Stomach smooth muscle (tissue), 2 donors: ENCODE data around the gene EIF4ENIF1.
"Not testable (repeated sequence)": the region's sequence is repeated elsewhere in the genome, so short reads cannot be mapped to it uniquely, and the experiment has no call there.

Experiments
- H3K27ac ChIP-seq: one replicate; pipeline ENCODE4 v1.7.0; 2013; ENCODE audit warnings: mild to moderate bottlenecking, low read length, inconsistent platforms
- H3K27me3 ChIP-seq, 2 donors: one replicate each; pipeline ENCODE4 v1.7.0; 2013; ENCODE audit warnings: low read length in 2 of 2; ENCODE audit not compliant: insufficient read depth in 2 of 2, control insufficient read depth in 1 of 2
- H3K36me3 ChIP-seq, 2 donors: one replicate each; pipeline ENCODE4 v1.7.0; 2013; ENCODE audit warnings: low read length in 2 of 2; ENCODE audit not compliant: control insufficient read depth in 2 of 2, insufficient read depth in 2 of 2
- H3K4me1 ChIP-seq: one replicate; pipeline ENCODE4 v1.7.0; 2013; ENCODE audit warnings: low read length; ENCODE audit not compliant: control insufficient read depth, insufficient read depth
- H3K4me3 ChIP-seq, 2 donors: one replicate each; pipeline ENCODE4 v1.7.0; 2013; ENCODE audit warnings: low read length in 2 of 2
- H3K9ac ChIP-seq, 2 donors: one replicate each; pipeline ENCODE4 v1.7.0; 2013; ENCODE audit warnings: low read length in 2 of 2, mild to moderate bottlenecking in 1 of 2
- H3K9me3 ChIP-seq, 2 donors: one replicate each; pipeline ENCODE4 v1.7.0; 2013; ENCODE audit warnings: low read length in 2 of 2; ENCODE audit not compliant: control insufficient read depth in 2 of 2
- donor health status: healthy.
- donor health status: Pancreatic carcinoma.

EIF4ENIF1 gene

GRCh38 chr22:31443516-31443915 is 46.1 kb downstream of the EIF4ENIF1 start:
- H3K4me1 ChIP-seq: no peaks in the 10 kb centered on the region
- no peaks in the 10 kb centered on the region for H3K27me3 ChIP-seq
- peaks cover 60 to 73% of the 10 kb centered on the region in 2 donors for H3K36me3 ChIP-seq
- no peak overlapping the region for H3K4me3 ChIP-seq
- no peaks in the 10 kb centered on the region for H3K9me3 ChIP-seq
- no peak overlapping the region for H3K9ac ChIP-seq
- H3K27ac ChIP-seq: no peak overlapping the region

GRCh38 chr22:31442768-31443489 is 46.7 kb downstream of the EIF4ENIF1 start:
- H3K4me1 ChIP-seq: no peaks in the 10 kb centered on the region
- no peak overlapping the region for H3K27ac ChIP-seq
- H3K9me3 ChIP-seq: no peaks in the 10 kb centered on the region
- no peaks in the 10 kb centered on the region for H3K27me3 ChIP-seq
- H3K9ac ChIP-seq: no peak overlapping the region
- peaks cover 63 to 69% of the 10 kb centered on the region in 2 donors for H3K36me3 ChIP-seq
- no peak overlapping the region for H3K4me3 ChIP-seq

- H3K4me1 ChIP-seq: no peaks in the 10 kb centered on the region
- H3K9ac ChIP-seq: no peak overlapping the region
- H3K27ac ChIP-seq: no peak overlapping the region
- H3K27me3 ChIP-seq: no peaks in the 10 kb centered on the region
- H3K4me3 ChIP-seq: no peak overlapping the region
- peaks cover 68 to 76% of the 10 kb centered on the region in 2 donors for H3K36me3 ChIP-seq
- no peaks in the 10 kb centered on the region for H3K9me3 ChIP-seq
These were observed 48.0 kb downstream of the EIF4ENIF1 start for GRCh38 chr22:31441652-31442051.

GRCh38 chr22:31440681-31441080 is 49.0 kb downstream of the EIF4ENIF1 start:
- Histone ChIP-seq H3K27ac (no peak overlapping the region), H3K4me3 (no peak overlapping the region), H3K9me3 (no peaks in the 10 kb centered on the region), H3K9ac (no peak overlapping the region), H3K4me1 (no peaks in the 10 kb centered on the region), H3K36me3 (peaks cover 76 to 80% of the 10 kb centered on the region in 2 donors), H3K27me3 (no peaks in the 10 kb centered on the region)

- Histone ChIP-seq H3K9me3 (no peaks in the 10 kb centered on the region), H3K27me3 (no peaks in the 10 kb centered on the region), H3K4me3 (no peak overlapping the region), H3K36me3 (peaks cover 77 to 83% of the 10 kb centered on the region in 2 donors), H3K27ac (no peak overlapping the region), H3K9ac (no peak overlapping the region), H3K4me1 (no peaks in the 10 kb centered on the region)
These were observed 49.8 kb downstream of the EIF4ENIF1 start for GRCh38 chr22:31439808-31440207.

- no peaks in the 10 kb centered on the region for H3K27me3 ChIP-seq
- H3K9me3 ChIP-seq: no peaks in the 10 kb centered on the region
- no peak overlapping the region for H3K9ac ChIP-seq
- no peaks in the 10 kb centered on the region for H3K4me1 ChIP-seq
- no peak overlapping the region for H3K4me3 ChIP-seq
- no peak overlapping the region for H3K27ac ChIP-seq
- H3K36me3 ChIP-seq: peaks cover 64 to 68% of the 10 kb centered on the region in 2 donors
These were observed 53.5 kb downstream of the EIF4ENIF1 start for GRCh38 chr22:31436132-31436531.

GRCh38 chr22:31431950-31432349 is 57.7 kb downstream of the EIF4ENIF1 start:
- H3K27me3 ChIP-seq: no peaks in the 10 kb centered on the region
- H3K9me3 ChIP-seq: no peaks in the 10 kb centered on the region
- H3K27ac ChIP-seq: no peak overlapping the region
- H3K36me3 ChIP-seq: peaks cover 46 to 56% of the 10 kb centered on the region in 2 donors
- H3K4me3 ChIP-seq: no peak overlapping the region
- no peaks in the 10 kb centered on the region for H3K4me1 ChIP-seq
- H3K9ac ChIP-seq: no peak overlapping the region

- Histone ChIP-seq H3K9me3 (no peaks in the 10 kb centered on the region), H3K9ac (no peak overlapping the region), H3K27me3 (no peaks in the 10 kb centered on the region), H3K4me1 (no peaks in the 10 kb centered on the region), H3K36me3 (peaks cover 48 to 57% of the 10 kb centered on the region in 2 donors), H3K27ac (no peak overlapping the region), H3K4me3 (no peak overlapping the region)
These were observed 64.2 kb downstream of the EIF4ENIF1 start for GRCh38 chr22:31425331-31426050.

GRCh38 chr22:31402350-31402749 is 87.3 kb downstream of the EIF4ENIF1 start:
- not testable (repeated sequence) for H3K4me3 ChIP-seq, H3K27ac ChIP-seq, H3K27me3 ChIP-seq, H3K9me3 ChIP-seq, H3K9ac ChIP-seq
- Histone ChIP-seq H3K36me3 (peaks cover 13 to 17% of the 10 kb centered on the region in 2 donors), H3K4me1 (peaks cover 18% of the 10 kb centered on the region)

- peaks cover 6 to 10% of the 10 kb centered on the region in 2 donors for H3K36me3 ChIP-seq
- H3K9me3 ChIP-seq: no peaks in the 10 kb centered on the region
- H3K4me1 ChIP-seq: peaks cover 18% of the 10 kb centered on the region
- H3K27me3 ChIP-seq: no peaks in the 10 kb centered on the region
- H3K27ac ChIP-seq: peak overlapping the region; percentile 76
- H3K4me3 ChIP-seq: peak overlapping the region; percentile 99
- peak overlapping the region; percentile 97 to 99 for H3K9ac ChIP-seq
These were observed 89.6 kb downstream of the EIF4ENIF1 start for GRCh38 chr22:31400023-31400397.
